Measurements from ENCODE around the gene NINJ1.

DNA sequence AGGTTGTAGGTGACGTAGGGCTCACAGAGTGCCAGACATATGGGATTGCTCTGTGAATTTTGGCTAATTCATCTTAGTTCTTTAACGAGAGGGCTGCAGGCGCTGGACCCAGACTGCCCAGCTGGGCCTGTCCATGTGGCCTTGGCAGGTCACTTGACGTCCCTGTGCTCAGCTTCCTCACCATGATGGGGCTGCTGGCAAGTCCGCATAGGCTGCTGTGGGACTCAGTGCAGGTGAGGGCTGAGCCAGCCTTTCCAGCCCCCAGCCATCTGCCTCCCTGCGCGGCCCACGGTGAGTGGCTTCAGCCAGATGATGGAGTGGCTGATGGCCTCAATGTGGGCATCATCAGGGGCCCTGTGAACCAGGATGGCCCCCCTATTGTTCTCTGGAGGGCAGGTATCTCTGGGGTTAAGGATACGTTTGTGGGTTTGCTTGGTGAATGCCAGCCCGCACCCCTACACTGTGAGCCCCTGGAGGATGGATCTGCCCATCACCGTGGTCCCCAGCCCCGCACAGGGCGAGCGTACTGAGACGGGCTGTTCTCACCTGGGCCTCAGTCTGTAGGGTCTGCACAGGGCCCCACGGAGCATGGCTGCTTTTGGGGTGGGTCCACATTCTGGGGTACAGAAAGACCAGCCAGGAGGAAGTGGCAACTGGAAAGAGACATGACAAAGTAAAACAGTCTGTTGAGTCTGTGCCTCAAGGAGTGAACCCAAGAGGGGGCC lies 34.3 kb downstream of the NINJ1 start:
- TF ChIP-seq, protein P1, sequence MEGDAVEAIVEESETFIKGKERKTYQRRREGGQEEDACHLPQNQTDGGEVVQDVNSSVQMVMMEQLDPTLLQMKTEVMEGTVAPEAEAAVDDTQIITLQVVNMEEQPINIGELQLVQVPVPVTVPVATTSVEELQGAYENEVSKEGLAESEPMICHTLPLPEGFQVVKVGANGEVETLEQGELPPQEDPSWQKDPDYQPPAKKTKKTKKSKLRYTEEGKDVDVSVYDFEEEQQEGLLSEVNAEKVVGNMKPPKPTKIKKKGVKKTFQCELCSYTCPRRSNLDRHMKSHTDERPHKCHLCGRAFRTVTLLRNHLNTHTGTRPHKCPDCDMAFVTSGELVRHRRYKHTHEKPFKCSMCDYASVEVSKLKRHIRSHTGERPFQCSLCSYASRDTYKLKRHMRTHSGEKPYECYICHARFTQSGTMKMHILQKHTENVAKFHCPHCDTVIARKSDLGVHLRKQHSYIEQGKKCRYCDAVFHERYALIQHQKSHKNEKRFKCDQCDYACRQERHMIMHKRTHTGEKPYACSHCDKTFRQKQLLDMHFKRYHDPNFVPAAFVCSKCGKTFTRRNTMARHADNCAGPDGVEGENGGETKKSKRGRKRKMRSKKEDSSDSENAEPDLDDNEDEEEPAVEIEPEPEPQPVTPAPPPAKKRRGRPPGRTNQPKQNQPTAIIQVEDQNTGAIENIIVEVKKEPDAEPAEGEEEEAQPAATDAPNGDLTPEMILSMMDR (conservative IDR thresholded peaks at IDR 0.05 in 1 of 2, IDR thresholded peaks at IDR 0.05 in 1 of 2; ENCODE audit: extremely low read depth in 1 of 2, insufficient read depth in 1 of 2, low read depth in 1 of 2, low read length in 2 of 2): no peak
- TF ChIP-seq EZH2 (IDR thresholded peaks at IDR 0.05; ENCODE audit: borderline replicate concordance, low read length): no peak

Data from mammary epithelial cell (primary cell).